HepG2 (cell line): ENCODE data around the gene TMEM86B. TPM values are rescaled to one million over a fixed set of nuclear protein-coding genes. Genes with fewer than 3 reads are reported as not detected.

Experiments used
- FLYWCH1 ChIP-seq: sonication (generic); formaldehyde crosslinking; IDR thresholded peaks from 2 replicates; pipeline ENCODE4 v1.8.1; 2023; ENCODE audit warnings: mild to moderate bottlenecking, missing genetic modification reagents
- KIAA2018 ChIP-seq: sonication (generic); formaldehyde crosslinking; IDR thresholded peaks from 2 replicates; pipeline ENCODE4 v1.5.0; 2020; ENCODE audit warnings: mild to moderate bottlenecking, missing genetic modification reagents, borderline replicate concordance
- MIER2 ChIP-seq: IDR thresholded peaks from 2 replicates; pipeline ENCODE4 v1.6.1; 2016; ENCODE audit warnings: missing biosample characterization, missing genetic modification reagents
- NFAT5 ChIP-seq: sonication (generic); formaldehyde crosslinking; IDR thresholded peaks from 2 replicates; pipeline ENCODE4 v1.4.0; 2020; ENCODE audit warnings: missing genetic modification reagents
- NR2F6 ChIP-seq, 2 experiments: IDR thresholded peaks; 2 replicates each; pipeline ENCODE4 v1.6.1; 2016; ENCODE audit warnings: antibody characterized with exemption in 1 of 2, mild to moderate bottlenecking in 1 of 2
- ZBTB43 ChIP-seq: sonication (generic); formaldehyde crosslinking; conservative IDR thresholded peaks from 2 replicates; pipeline ENCODE4 v1.4.0; 2020; ENCODE audit warnings: missing genetic modification reagents
- ZFP36 ChIP-seq: fragments of 150-350 bp; IDR thresholded peaks from 2 replicates; pipeline ENCODE4 v1.6.1; 2018; ENCODE audit warnings: borderline replicate concordance, low read length, low read depth; ENCODE audit not compliant: partially characterized antibody
- ZNF652 ChIP-seq: IDR thresholded peaks from 2 replicates; pipeline ENCODE4 v1.6.1; 2016; ENCODE audit warnings: low read depth, borderline replicate concordance
- ZNF770 ChIP-seq: sonication (generic); formaldehyde crosslinking; IDR thresholded peaks from 2 replicates; pipeline ENCODE4 v1.5.0; 2020; ENCODE audit warnings: mild to moderate bottlenecking, missing genetic modification reagents
- polyA plus RNA-seq, 8 experiments: library from polyadenylated mRNA; depleted of rRNA in 3 of 8; stranded (reverse) in 7 of 8; unstranded in 1 of 8; fragments of >200 nt; fragmentation: Illumina TruSeq in 4 of 8; extraction: Trizol in 4 of 8; gene quantifications; 2 replicates each; pipeline versions ENCODE4 v1.2.1 to v1.2.3, GENCODE V29; 2011 to 2016; ENCODE audit warnings: low read depth in 4 of 8, missing spikeins in 1 of 8, mixed read lengths in 1 of 8; ENCODE audit not compliant: insufficient read depth in 1 of 8
- total RNA-seq, 5 experiments: library from RNA; depleted of rRNA; stranded (reverse); fragments of >200 nt; fragmentation: Illumina TruSeq; extraction: Trizol; gene quantifications; 2 replicates each; pipeline ENCODE4 v1.2.3, GENCODE V29; 2016; ENCODE audit warnings: low read depth in 1 of 5

Gene TMEM86B
- total and polyA plus RNA-seq, 2 of the 13 experiments (the other 11 are each of a cell fraction or from before 2014, with no cell fraction given) = 7.7 to 9.6 TPM

GRCh38 chr19:55220525-55220924 lies 8.0 kb downstream of the TMEM86B start (continued):
- TF ChIP-seq NFAT5 (CRISPR knock-in tag) (no peak), FLYWCH1 (no peak), KIAA2018 (CRISPR knock-in tag) (no peak), ZFP36 (no peak), NR2F6 (IDR thresholded peaks at IDR 0.05) (no peak), NR2F6 (CRISPR knock-in tag; IDR thresholded peaks at IDR 0.05) (no peak), MIER2 (CRISPR knock-in tag) (peak; percentile 92), ZNF770 (CRISPR knock-in tag) (no peak), ZNF652 (CRISPR knock-in tag) (no peak), ZBTB43 (CRISPR knock-in tag) (no peak)
